ENCODE data around the gene CFAP53. TPM values are rescaled to one million over a fixed set of nuclear protein-coding genes. Genes with fewer than 3 reads are reported as not detected.
A peak's percentile ranks its signal among the peaks of the same experiment; 100 is the strongest.

The CFAP53 gene
- total RNA-seq, 2 donors from 2014 or later = 0.24 to 0.28 TPM

DNA sequence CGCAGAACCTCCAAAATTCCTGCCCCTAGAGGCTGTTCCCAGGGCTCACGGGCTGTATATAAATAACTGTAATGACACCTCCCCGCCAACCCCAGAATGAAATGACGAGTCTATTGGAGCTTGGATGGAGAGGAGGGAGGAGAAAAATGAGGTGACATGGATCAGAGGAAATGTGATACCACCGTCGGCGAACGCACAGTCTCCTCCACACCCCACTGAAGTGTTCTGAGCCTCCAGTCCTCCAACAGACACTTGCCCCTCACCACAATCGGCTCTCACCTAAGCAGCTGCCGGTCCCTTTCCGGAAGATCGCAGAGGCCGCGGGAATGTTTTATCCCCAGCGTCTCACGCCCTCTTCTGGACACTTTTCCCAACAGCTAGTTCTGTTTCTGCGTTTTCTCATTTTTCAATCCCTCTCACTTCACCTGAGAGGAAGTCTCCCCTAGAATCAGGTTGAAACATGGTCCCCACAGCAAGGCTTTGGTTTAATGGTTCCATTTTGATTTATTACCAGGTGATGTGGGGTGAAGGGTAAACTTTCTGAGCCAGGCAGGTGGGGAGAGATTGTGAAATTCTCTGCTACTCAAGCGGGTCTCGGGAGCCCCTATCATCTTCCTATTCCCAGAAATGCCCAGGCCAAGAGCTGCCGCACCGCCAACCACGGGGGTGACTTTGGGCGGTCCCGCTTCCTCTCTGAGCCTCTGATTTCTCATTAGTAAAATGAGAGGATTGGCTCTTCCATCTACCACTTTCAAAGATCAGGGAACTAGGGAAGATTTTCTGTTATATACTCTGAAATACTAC is 62.3 kb downstream of the CFAP53 start:
- DNase-seq = peak; percentile 42 to 65
- peak; percentile 86 for ATAC-seq
- intact Hi-C loops (cut with DNase I, micrococcal nuclease) = loop anchor here in 1 of 2 donors (10.0 kb wide), 1 partner anchor 689 kb away; no protein-coding TSS in a partner anchor

DNA sequence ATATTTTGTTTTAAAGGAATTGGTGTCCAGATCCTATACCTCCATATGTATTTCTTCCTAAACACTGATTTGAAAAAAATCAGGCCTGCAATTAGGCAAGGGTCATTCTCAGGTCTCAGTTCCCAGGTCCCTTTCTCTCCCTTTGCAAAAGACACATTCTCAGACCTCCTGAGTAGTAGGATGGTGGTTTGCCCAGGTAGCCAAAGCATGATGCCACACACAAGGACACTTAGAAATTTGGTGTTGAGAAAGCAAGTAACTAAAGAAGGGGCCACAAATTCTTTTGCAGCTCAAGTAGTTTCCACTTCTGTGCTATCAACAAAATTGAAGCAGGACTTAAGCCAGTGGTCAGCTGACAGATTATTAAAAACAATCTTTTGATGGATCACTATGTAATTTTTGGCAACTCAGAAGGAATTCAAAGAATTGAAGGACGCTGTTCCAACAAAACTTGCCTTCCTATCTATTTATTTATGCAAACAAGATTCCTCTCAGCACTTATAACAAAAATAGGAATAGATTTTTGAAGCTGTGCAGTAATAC is 64.7 kb downstream of the CFAP53 start:
- no peak for ATAC-seq

DNA sequence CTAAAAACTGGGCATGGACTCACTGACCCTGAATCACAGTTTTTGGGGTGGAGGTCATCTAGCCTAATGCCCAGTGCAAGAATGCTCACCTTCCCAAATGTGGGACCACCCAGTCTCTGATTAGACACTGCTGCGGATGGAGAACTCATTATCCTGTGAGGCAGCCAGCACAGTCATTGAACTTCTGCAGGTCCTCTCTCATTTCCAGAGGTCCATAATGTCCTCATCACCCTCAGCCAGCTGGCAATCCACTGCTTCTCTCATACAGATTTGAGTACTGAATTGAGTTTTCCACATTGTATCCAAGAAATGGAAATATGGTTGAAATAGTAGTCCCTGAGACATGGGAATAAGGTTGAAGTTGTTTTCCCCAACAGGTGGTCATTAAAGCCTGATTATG is 66.4 kb downstream of the CFAP53 start:
- intact Hi-C loops (cut with DNase I, micrococcal nuclease) = loop anchor here in 1 of 2 donors (10.0 kb wide), 1 partner anchor 685 kb away; no protein-coding TSS in a partner anchor

More for the DNA sequence above, 64.7 kb downstream of the CFAP53 start:
- no peak for DNase-seq
- intact Hi-C loops (cut with DNase I, micrococcal nuclease) = loop anchor here in 1 of 2 donors (10.0 kb wide), 1 partner anchor 687 kb away; no protein-coding TSS in a partner anchor

DNA sequence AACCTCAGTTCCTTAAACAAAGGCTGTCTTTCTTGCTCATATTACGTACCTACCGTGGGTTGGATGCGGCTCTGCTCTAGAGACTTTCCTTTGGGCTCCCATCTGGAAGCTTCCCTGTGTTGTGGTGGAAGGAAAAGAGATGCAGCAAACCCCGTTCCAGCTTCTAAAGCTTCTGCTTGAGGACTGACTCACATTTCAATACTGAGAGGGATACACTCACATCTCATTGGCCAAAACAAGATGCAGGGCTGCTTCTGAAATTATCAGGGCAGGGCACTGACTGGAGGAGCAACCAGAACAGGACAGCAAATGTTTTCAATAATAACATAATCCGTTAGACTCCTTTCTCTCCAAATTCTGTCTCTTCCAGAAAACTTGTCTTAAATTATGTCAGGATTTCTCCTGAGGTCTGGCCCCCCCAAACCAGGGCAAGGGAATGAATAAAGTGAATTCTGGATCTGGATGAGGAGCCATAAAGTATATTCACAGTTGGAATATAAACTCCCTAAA is 66.9 kb downstream of the CFAP53 start:
- ATAC-seq = no peak
- no peak for DNase-seq
- intact Hi-C loops (cut with DNase I, micrococcal nuclease) = no loop called here

More for the DNA sequence above, 66.4 kb downstream of the CFAP53 start:
- DNase-seq (no peak), ATAC-seq (no peak)

DNA sequence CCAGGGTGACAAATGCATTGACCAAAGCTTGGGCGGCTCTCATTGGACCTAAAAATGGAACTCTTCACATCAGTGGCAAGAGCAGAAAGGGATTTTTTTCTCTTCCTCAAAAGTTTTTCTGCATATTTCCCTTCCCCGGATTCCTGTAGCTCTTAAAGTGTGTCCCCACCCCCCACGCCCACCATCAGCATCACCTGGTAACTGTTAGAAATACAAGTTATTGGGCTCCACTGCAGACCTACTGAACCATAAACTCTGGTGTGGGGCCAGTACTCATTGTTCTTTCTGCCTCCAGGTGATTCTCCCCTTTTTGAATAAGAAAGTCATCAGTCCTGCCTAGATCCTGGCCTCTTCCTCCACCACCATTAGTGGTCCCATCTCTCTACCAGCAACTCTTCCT is 70.0 kb downstream of the CFAP53 start:
- intact Hi-C loops (cut with DNase I, micrococcal nuclease) = no loop called here
- DNase-seq (no peak), ATAC-seq (no peak)

DNA sequence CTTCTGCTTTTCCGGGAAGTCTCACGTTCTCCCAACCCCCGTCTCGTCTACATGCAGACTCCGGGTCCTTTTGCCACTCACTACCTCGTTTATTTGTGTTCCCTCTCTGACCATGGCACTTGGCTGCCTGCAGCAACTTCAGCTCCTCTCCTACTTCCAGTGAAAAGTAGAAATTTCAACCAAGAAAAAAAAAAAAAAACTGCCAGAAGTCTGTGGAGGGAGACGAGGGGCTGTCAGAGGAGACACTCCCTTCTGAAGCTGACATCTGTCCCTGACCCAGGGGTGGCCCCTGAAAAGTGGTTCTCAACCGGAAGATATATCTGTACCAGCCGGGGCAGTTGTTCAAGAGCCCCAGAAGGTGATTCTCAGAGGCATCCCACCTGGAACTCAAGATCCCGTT is 70.6 kb downstream of the CFAP53 start:
- intact Hi-C loops (cut with DNase I, micrococcal nuclease) = no loop called here
- ATAC-seq (no peak), DNase-seq (no peak)

DNA sequence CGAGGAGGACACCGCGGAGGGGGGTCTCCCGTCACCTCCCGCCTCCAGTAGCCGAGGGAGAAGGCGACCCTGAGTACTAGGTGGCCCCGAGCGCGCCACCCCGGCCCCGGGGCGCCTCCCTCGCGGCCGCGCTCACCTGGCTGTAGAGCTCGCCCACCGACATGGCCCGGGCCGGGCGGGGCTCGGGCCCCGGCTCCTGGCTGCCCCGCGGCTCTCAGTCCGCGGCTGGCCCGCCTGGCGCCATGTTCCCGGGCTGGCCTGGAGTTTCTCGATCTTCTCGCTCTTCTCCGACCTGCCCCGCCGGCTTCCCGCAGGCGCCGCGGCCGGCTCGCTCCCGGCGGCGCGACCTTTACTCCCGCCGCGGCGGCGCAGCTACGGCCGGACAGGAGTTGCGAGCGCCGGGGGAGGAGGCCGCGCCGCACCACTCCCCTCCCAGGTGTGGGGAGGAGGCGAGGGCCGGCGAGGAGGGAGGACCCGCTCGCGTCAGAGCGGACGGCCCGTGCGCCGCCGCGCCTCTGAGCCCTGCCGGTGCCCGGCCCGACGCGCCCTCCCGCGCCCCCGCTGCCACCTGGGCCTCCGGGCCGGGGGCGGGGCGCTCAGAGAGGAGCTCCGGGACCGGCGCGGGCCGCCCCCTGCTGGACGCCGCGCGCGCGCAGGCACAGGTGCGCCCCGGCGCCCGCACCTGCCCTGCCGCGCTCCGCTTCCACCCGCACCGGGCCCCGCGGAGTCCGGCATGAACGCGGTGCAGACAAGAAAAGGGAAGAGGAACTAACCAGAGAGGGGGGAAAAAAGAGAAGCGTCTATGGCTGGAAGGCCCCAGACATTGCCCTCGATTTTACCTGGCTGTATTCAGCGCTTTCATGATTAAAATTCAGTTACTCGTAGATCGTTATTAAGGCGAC is 71.4 kb downstream of the CFAP53 start, which contains the start of gene MYO5B:
Gene MYO5B, minus strand, starts transcription at position 517 of the 902 bp plus-strand sequence. Its CDS starts 354 bp downstream, at position 163.
- DNase-seq (peak; percentile 86 to 89), ATAC-seq (peak; percentile 87)
- intact Hi-C loops (cut with DNase I, micrococcal nuclease) = no loop called here

DNA sequence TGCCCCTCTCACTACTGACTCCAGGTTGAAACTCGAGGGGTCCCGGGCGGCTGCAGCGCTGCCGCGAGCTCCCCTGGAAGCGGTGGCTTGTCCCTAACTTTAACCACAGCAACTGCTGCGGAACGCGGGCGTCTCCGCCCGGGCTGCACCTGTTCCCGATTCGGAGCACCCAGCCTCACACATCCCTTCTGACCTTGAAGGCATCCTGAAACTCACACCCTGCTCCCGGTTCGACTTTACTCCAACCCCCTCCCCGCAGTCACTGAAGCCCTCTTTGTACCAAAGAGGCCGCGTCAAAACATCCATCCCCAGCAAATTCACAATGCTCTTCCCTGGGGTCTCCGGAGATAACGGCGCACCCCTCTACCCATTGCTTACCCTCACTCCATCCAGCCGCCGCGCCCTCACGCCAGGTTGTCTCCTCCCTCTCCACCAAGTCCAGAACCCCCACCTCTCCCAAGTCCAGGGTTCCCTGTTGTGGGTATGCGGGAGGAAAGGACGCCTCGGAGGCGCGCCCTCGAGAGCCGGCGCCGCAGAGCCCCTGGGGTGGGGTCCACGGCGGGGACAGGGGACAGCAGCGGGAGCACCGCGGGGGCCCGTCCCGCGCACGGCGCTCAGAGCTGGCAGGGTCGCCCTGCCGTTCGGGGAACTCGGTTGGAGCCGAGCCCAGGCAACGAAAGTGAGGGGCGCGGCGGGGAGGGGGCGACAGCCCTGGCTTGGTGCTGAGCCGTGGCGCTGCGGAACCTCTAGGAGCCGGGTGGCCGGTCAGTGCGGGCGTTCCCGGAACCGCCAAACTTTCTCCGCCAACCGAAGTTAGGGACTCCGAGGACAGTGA is 72.3 kb downstream of the CFAP53 start:
- DNase-seq = peak; percentile 34 to 59
- intact Hi-C loops (cut with DNase I, micrococcal nuclease) = no loop called here
- ATAC-seq = peak; percentile 32

DNA sequence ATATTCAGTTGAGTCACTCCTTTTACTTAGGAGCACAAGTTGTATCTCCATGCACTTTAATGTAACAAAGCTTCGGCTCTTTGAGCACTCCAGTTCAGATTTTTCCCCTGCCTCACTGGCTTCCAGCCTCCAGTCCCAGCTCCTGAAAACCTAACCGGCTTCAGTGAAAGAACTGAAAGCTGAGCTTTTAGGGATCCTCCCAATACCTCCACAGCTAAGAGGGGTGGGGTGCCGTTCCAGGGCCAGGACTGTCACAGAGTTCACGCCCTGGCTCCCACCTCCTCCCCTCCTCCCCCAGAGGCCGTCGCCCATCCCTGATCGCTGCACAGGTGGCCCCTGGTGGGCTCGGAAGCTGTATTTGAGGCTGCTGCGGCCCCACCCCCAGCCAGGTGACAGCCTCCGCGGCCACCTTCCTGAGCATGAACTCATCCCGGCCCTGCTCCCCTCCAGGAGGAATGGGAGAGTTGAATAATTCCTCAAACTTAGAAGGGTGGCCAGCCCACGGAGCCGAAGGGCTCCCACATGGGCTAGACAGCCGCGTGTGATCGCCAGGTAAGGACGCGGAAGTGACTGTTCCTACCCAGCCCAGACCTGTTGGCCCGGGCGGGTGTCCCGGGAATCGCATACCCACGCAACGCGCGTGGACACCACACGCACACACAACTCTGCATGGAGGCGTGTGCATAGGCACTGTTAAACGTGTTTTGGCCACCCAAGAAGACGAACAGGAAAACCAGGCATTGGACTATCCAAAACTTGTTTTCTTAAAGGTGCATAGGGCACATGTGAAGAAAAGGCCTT is 73.1 kb downstream of the CFAP53 start:
- DNase-seq = peak; percentile 48 to 50
- intact Hi-C loops (cut with DNase I, micrococcal nuclease) = no loop called here
- ATAC-seq = peak; percentile 45

DNA sequence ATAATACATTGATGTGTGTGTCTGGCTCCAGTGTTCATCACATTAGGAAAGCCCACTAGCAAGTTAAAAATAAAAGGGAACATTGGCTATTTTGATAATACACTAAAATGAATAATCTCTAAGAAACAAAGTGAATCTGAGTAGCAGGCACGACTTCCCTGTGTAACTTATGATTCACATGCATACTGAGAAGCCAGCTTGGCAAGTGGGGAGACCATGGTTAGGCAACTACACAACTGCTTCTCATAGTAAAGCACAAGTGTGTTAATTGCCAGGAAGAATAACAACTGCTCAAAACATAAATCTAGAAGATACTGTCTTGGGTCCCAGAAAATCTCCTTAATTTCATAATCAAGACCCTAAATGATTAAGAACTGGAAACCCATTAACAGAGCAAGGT is 75.4 kb downstream of the CFAP53 start:
- ATAC-seq = no peak
- no peak for DNase-seq
- intact Hi-C loops (cut with DNase I, micrococcal nuclease) = no loop called here

DNA sequence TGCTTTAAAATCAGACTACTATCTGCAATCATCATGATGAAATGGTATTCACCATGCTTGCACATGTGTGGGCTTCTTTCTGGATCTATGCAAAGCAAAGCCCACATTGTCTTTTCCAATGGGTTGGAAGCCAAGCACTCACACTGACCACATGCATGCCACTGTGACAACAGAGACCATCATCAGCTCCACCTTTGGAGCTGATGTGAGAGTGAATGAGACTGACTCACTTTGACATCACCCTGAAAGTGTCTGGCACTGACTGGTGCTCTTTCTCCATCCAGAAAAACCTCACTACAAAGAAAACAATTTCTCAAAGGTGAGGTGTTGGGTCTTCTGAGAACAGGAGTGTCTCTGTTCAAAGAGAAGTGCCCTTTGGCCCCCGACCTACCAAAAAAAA is 76.1 kb downstream of the CFAP53 start:
- intact Hi-C loops (cut with DNase I, micrococcal nuclease) = no loop called here
- ATAC-seq = no peak

DNA sequence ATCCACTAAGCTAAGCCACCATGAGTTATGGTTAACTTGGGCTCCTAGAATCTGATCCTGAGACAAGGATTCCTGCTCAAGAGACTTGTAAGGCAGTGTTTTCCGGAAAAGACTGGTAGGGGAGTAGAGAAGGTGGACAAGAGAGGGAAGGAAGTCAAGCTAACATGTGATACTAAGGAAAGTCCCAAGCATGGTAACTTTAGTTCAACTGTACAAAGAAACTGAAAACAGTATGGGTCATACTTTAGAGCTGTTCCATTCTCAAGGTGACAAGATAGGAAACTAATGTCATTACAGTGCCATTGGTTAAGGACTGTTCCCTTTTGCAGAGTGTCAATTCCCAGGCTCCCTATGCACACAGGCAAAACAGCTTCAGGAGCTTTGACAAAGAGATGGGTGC is 77.1 kb downstream of the CFAP53 start:
- intact Hi-C loops (cut with DNase I, micrococcal nuclease) = no loop called here
- DNase-seq (no peak), ATAC-seq (no peak)

More for the DNA sequence above, 76.1 kb downstream of the CFAP53 start:
- DNase-seq = no peak

DNA sequence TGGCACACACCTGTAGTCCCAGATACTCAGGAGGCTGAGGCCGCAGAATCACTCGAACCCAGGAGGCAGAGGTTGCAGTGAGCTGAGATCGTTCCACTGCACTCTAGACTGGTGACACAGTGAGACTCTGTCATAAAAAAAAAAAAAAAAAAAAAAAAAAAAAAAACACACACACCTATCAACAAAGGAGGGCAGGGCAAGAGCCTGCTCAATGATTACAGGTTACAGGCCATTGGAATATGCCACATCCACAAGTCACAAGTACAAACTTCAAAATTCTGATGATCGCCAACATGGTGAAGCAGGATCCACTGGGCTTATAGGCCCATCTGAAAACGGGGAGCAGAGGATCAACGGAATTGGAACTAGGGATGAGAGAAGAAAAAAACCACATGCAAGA is 77.6 kb downstream of the CFAP53 start:
- DNase-seq = no peak
- peak; percentile 61 for ATAC-seq
- intact Hi-C loops (cut with DNase I, micrococcal nuclease) = no loop called here

DNA sequence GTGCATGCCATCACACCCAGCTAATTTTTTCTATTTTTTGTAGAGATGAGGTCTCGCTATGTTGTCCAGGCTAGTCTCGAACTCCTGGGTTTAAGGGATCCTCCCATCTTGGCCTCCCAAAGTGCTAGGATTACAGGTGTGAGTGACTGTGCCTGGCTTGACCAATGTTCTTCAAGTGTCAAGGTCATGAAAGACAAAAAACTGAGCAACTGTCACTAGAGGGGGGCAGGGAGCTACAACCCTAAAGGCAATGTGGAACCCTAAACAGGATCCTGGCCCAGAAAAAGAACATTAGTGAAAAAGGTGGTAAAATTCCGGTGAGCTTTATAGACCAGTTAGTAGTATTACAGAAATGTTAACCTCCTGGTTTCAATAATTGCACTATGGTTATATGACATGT is 78.6 kb downstream of the CFAP53 start:
- ATAC-seq = no peak
- DNase-seq = no peak
- intact Hi-C loops (cut with DNase I, micrococcal nuclease) = no loop called here

DNA sequence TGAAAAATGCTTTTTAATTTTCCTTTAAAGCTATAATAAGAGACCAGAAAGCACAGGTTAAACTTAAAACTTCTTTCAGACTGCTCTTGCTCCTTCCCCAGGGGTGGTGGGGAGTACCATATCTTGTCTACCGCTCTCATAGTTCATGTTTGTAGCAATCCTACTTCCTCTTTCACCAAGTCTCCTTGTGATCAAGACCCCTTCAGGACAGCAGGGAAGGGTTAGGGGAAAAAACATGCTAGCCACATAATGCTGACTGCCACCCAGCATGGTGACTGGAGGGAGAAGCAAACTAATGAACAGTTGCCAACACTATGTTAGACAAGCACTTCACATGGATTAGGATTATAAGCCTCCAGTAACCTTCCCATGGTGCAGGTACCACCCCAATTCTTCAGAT is 79.9 kb downstream of the CFAP53 start:
- DNase-seq = no peak
- ATAC-seq = no peak
- intact Hi-C loops (cut with DNase I, micrococcal nuclease) = no loop called here

DNA sequence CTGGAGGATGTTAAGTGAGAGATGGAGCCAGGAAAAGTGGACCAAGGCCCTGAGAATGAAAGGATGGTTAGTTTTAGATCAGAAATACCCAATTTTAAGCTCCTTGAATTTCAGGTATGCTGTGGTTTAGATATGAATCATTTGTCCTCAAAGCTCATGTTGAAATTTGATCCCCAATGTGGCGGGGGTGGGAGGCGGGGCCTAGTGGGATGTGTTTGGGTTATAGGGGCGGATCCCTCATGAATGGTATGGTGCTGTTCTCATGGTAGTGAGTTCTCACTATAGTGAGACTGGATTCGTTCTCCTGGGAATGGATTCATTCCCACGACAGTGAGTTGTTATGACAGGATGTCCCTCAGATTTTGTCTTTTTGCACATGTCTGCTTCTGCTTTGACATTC is 82.7 kb downstream of the CFAP53 start:
- intact Hi-C loops (cut with DNase I, micrococcal nuclease) = no loop called here
- ATAC-seq (no peak), DNase-seq (no peak)

DNA sequence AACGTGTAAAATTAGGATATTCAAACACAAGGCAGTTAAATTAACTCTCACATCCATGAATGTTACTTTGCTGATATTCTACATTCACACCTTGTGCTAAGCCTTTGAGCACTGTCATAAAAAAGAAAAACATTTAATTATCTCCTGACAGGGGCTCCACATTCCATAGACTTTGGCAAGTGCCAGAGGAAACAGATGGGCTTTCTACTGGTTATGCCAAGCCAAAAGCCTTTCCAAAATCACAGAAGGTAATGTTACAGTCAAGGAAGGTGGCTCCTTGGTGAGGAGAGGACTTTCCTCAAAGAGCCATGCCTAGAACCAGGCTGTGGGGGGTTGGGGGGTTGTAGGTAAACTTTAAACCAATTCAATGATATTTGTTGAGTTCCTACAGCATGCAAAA is 83.8 kb downstream of the CFAP53 start:
- DNase-seq (no peak), ATAC-seq (no peak)
- intact Hi-C loops (cut with DNase I, micrococcal nuclease) = no loop called here
